GM12892 (cell line): ENCODE results near the gene FSHB. TPM values are rescaled to one million over a fixed set of nuclear protein-coding genes. Genes with fewer than 3 reads are reported as not detected.
"Not testable (repeated sequence)": the region's sequence is repeated elsewhere in the genome, so short reads cannot be mapped to it uniquely, and the experiment has no call there.

Experiments used
- DNase-seq: peaks from one replicate; pipeline ENCODE4 v3.0.0; 2011; ENCODE audit not compliant: insufficient read length
- FAIRE-seq: peaks from 2 replicates; lab custom pipeline; 2011; peaks lifted over from hg19 to GRCh38; lab: Jason Lieb, UNC
- POLR2A ChIP-seq: IDR thresholded peaks from 2 replicates; pipeline ENCODE4 v1.6.1; 2011; ENCODE audit warnings: low read depth, low read length, control low read depth
- POLR2AphosphoS5 ChIP-seq: IDR thresholded peaks from 2 replicates; pipeline ENCODE4 v1.6.1; 2011; ENCODE audit warnings: low read depth, low read length, control low read depth
- TAF1 ChIP-seq: IDR thresholded peaks from 2 replicates; pipeline ENCODE4 v1.6.1; 2011; ENCODE audit warnings: low read depth, mild to moderate bottlenecking, control low read depth, low read length, borderline replicate concordance
- polyA plus RNA-seq: library from polyadenylated mRNA; unstranded; fragments of >200 nt; gene quantifications from one replicate; pipeline ENCODE4 v1.2.1, GENCODE V29; 2012; ENCODE audit warnings: missing spikeins, inconsistent platforms; ENCODE audit not compliant: missing spikeins

Gene FSHB
- polyA plus RNA-seq: not detected

DNA sequence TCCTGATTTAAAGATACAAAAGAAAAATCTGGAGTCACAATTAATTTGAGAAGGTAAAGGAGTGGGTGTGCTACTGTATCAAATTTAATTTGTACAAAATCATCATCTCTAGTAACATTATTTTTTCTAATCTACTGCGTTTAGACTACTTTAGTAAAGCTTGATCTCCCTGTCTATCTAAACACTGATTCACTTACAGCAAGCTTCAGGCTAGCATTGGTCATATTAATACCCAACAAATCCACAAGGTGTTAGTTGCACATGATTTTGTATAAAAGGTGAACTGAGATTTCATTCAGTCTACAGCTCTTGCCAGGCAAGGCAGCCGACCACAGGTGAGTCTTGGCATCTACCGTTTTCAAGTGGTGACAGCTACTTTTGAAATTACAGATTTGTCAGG, at the start of gene FSHB:
Gene FSHB (plus strand): TSS at position 301 of the 400 bp plus-strand sequence. CDS start 889 bp downstream, outside the sequence.
- DNase-seq (no peak), FAIRE-seq (no peak)
- no peak for TF ChIP-seq TAF1
- no peak for TF ChIP-seq POLR2A
- TF ChIP-seq POLR2AphosphoS5: no peak

DNA sequence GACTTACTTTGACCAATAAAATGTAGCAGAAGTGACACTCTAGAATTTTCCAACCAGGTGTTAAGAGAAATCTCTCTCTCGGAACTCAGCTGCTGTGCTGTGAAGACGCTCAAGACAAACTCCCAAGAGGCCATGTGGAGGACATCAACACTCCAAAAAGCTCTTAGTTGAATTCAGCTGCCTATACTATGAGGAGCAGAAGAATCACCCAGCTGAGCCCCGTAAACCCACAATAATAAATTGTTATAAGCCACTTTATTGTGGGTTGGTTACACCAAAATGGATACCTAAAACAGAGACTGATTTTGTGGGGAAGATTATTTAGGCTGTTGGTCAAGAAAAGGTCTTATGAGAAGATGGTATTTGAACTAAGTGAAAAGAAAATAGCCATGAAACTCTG, 44.1 kb upstream of the FSHB start:
- DNase-seq (no peak), FAIRE-seq (no peak)
- no peak for TF ChIP-seq TAF1
- TF ChIP-seq POLR2A: no peak
- no peak for TF ChIP-seq POLR2AphosphoS5

DNA sequence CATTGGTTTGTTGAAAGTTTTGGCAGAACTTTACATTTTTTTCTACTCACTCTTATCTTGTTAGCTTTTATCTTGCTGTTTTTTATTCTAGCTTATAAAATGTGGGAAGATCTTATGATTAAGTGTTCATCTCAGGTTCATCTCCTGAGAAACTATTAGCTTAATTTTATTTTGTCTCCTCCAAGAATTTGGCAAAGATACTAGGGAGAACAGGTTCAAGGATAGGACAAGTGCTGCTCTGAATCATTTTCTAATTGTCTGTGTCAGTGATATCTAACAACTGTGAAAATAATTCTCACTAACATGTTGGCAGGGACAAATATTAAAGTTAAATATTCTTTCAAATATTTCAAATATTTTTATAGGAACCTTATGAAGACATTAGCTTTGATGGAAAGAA, 38.2 kb upstream of the FSHB start:
- DNase-seq (no peak), FAIRE-seq (no peak)
- no peak for TF ChIP-seq POLR2AphosphoS5
- TF ChIP-seq POLR2A: no peak
- TF ChIP-seq TAF1: no peak

DNA sequence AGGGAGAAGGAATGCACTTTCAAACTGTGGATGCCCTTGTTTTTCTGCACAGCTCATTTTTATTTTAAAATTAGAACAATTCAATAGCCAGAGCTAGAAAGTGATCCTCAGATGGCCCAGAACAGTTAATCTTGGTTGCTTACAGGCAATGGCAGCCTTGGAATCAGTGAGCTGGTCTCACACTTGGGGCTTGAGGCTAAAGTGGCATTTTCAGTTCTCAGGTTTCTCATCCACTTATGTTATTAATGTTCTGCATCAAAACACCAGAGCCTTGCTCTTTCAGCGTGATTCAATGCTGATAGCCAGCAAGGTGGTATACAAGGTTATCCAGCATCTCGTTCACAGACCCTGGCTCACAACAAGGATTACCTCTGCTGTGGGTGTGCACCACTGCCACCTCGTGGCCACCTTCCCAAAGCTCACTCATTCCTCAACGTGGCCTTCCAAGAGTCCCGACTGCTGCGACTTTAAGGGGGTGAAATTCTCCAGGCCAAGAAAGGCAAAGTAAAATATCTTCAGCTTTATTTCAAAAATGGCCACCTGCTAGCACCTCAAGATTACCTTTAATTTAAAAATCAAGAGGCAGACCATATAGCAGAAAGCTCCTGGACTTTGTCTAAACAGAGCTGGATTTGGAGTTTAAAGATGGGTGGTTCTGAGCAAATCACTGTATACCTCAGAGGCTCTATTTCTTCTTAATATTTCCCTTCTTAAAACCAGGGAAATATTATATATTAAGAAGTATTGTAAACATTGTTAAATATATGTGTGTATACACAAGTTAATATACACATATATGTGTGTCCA, 34.2 kb upstream of the FSHB start:
- peak; percentile 98 for FAIRE-seq
- TF ChIP-seq POLR2A (no peak), POLR2AphosphoS5 (no peak), TAF1 (no peak)
- no peak for DNase-seq

DNA sequence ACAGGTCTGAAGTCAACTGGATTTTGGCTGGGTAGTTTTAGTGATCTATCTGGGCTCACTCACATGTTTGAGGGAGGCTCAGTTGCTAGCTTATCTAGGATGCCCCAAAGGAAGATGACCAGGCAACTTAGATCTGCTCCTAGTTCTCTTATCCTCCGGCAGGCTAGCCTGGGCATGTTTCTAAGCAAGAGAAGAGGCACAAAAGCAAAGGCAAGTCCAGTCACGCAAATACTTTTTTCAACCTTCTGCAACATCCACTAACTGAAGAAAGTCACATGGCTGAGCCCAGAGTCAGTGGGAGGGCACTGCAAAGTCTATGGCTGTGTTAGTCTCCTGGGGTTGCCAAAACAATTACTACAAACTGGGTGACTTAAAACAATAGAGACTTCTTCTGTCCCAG, 32.9 kb upstream of the FSHB start:
- TF ChIP-seq POLR2A (no peak), POLR2AphosphoS5 (no peak)
- FAIRE-seq: no peak
- DNase-seq: no peak

DNA sequence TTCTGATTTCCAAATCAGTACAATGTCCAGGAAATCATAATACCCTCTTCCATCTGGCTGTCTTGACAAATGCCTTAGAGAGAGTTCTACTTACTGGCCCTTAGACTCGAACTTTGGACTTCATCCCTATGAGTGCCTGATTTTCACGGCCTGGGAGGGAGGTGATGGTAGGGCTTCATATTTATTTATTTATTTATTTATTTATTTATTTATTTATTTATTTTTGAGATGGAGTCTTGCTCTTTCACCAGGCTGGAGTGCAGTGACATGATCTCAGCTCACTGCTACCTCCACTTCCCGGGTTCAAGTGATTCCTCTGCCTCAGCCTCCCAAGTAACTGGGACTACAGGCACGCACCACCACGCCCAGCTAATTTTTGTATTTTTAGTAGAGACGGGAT, 27.8 kb upstream of the FSHB start:
- not testable (repeated sequence) for FAIRE-seq

DNA sequence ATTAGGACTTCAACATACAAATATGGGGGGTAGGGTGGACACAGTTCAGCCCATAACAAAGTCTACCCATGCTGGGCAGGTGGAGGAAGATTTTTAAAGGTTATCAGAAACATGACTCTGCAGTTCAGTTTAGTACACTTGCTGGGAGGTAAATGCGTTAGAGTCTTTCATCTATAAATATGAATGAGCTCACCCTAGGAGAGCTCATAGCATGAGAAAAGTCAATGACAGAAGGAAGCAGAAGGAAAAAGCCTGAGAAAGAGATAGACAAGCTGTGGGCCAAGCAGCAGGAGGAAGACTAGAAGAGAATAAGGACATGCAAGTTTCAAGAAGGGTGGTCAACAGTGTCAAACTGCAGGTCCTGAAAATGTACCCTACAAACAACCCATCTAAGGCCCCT, 27.0 kb upstream of the FSHB start:
- FAIRE-seq (no peak), DNase-seq (no peak)
- TF ChIP-seq TAF1: no peak
- no peak for TF ChIP-seq POLR2AphosphoS5
- TF ChIP-seq POLR2A: no peak

More for the DNA sequence above, 27.8 kb upstream of the FSHB start:
- not testable (repeated sequence) for DNase-seq

DNA sequence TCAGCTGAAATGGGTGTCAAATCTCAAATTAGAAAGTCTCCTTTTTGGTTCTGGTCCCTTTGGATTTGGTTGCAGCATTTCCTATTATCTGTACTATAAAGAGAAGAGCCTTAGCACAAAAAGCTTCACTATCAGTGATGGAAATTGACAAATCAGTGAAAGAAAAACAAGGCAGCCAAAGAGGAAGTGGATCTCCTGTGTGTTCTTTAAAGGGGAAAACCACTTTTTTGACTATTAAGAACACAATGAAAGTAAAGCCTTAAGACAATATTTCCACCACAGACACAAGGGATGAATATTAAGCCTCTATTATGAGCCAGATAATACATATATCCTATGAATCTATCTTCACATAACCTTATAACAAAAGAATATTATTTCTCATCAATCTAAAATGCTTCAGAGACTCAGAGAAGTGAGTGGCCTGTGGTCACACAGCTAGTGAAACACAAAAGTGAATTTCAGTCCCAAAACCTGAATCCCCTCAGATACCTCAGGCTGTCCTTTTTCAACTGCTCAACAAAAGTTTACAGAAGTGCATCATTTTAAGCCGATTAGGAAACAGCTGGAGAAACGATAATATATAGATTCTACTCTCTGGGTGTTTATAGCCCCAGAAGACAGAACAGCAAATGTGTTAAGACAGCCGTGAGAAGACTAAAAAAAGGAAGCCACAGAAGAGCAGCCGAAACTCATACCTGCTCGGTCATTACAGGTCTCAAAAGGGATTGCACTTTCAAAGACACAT, 24.4 kb upstream of the FSHB start:
- FAIRE-seq (peak; percentile 80), DNase-seq (no peak)
- TF ChIP-seq POLR2AphosphoS5 (no peak), POLR2A (no peak), TAF1 (no peak)

DNA sequence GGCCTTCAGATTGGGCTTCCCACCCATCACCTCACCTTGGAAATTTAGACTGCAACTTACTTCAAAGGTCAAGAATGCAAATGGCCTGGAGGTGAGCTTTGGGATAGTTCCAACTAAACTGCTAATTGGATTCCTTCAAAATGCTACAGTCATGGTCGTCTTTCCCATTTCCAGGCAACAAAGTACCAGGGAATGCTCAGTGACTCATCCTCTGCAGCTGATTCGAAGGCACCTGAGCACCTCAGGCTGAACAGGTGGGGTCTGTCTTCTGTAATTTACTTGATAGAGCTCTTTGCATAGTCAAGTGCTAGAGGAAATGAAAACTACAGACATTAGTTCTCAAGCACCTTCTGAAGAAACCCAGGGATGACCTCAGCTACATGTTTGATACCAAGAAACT, 20.5 kb upstream of the FSHB start:
- DNase-seq: no peak
- no peak for FAIRE-seq
- TF ChIP-seq POLR2AphosphoS5 (no peak), POLR2A (no peak), TAF1 (no peak)

DNA sequence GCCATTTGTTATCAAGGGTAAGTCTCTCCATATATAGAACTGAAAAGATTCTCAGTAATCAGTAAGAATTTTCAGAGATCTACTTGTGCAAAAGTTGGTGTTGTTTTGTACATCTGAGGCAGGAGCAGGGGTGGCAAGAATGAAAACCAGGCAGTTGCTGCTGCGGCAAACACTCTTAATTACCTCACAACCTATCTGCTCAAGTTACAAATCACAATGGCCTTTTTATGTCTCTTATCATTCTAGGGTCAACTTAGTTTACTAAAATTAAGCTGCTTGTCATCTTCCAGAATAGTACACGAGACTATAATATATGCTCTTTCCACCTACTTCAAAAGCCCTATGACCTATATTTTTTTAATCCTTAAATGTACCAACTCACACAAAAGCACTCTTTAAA, 14.3 kb upstream of the FSHB start:
- DNase-seq: no peak
- FAIRE-seq: no peak
- TF ChIP-seq POLR2AphosphoS5 (no peak), TAF1 (no peak), POLR2A (no peak)

DNA sequence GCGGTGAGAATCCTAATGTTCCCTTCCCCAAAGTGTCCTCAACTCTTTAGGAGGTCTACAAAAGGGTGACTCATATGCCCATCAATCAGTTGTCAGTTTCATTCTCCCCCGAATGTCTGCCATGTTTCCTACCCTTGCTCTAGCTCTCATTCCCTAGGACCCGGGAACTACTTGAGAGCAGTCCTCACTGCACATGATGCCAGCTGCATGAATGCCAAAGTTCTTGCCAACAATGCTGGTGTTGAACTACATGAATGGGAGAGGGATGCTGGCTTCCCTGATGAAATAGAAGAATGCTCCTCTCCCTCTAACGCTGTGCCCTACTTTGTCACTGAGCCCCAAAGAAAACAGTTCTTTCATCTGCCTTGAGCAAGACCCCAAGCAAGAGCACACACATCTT, 12.5 kb upstream of the FSHB start:
- FAIRE-seq (no peak), DNase-seq (no peak)
- TF ChIP-seq POLR2A (no peak), TAF1 (no peak), POLR2AphosphoS5 (no peak)

DNA sequence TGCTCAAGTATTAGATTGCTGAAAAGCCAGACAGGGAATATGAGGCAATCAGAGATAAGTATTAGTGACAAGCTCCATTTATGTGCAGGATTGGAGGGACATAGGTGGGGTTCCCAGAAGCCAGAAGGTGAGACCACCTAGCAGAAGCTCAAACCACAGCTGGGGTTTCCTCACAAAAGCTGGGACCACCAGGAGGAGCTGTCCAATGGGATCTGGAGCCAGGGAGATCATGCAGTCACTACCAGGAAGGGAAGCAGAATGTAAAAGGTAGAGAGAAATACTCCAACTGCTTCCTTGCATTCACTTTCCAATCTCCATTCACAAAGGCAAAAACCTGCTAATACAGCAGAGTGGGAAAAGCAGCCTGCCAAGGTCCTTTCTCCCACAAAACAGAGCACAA, 5.2 kb upstream of the FSHB start:
- DNase-seq: no peak
- FAIRE-seq: no peak
- TF ChIP-seq POLR2AphosphoS5: no peak
- no peak for TF ChIP-seq POLR2A
